SU-DHL-6 (cell line): ENCODE data around the gene AMZ1.

Source experiments
- H2AFZ ChIP-seq: fragments of 200-600 bp; sonication (generic); 2 replicates; pipeline ENCODE4 v1.6.1; 2014; ENCODE audit warnings: low read depth, mild to moderate bottlenecking, moderate library complexity, mixed read lengths, antibody characterized with exemption, low read length; ENCODE audit not compliant: severe bottlenecking
- H3F3A ChIP-seq: fragments of 200-600 bp; shearing (Covaris generic); 2 replicates; pipeline ENCODE4 v1.6.0; 2016; ENCODE audit warnings: antibody characterized with exemption, mild to moderate bottlenecking; ENCODE audit not compliant: insufficient read depth
- H3K27ac ChIP-seq: fragments of 200-600 bp; sonication (generic); 2 replicates; pipeline ENCODE4 v1.5.1; 2016; ENCODE audit warnings: low read depth, mild to moderate bottlenecking, low read length, moderate library complexity, mixed read lengths
- H3K27me3 ChIP-seq: fragments of 200-600 bp; sonication (generic), shearing (Covaris generic); 2 replicates; pipeline ENCODE4 v1.6.0; 2014; ENCODE audit warnings: mild to moderate bottlenecking, low read length
- H3K36me3 ChIP-seq: fragments of 200-600 bp; sonication (generic); 2 replicates; pipeline ENCODE4 v1.6.1; 2014; ENCODE audit warnings: mild to moderate bottlenecking, low read length, mixed read lengths
- H3K4me2 ChIP-seq: fragments of 300-600, 200-600 bp; shearing (Covaris generic), sonication (generic); 2 replicates; pipeline ENCODE4 v1.6.0; 2014; ENCODE audit warnings: low read length, low read depth, mild to moderate bottlenecking; ENCODE audit not compliant: poor library complexity, severe bottlenecking
- H3K4me3 ChIP-seq: fragments of 200-600 bp; sonication (generic); 2 replicates; pipeline ENCODE4 v1.5.1; 2014; ENCODE audit warnings: antibody characterized with exemption, low read length, mild to moderate bottlenecking, mixed read lengths; ENCODE audit not compliant: insufficient read depth, poor library complexity, severe bottlenecking
- H3K79me2 ChIP-seq: fragments of 200-600 bp; sonication (generic); 2 replicates; pipeline ENCODE4 v1.6.1; 2014; ENCODE audit warnings: mild to moderate bottlenecking, low read length, moderate library complexity; ENCODE audit not compliant: insufficient read depth
- H3K9ac ChIP-seq: fragments of 200-600 bp; sonication (generic); 2 replicates; pipeline ENCODE4 v1.7.0; 2014; ENCODE audit warnings: mild to moderate bottlenecking, low read length
- H3K9me2 ChIP-seq: fragments of 200-600 bp; sonication (generic); replicated peaks from 2 replicates; pipeline ENCODE4 v1.6.1; 2014; ENCODE audit warnings: low read length; ENCODE audit not compliant: insufficient read depth
- H3K9me3 ChIP-seq: fragments of 200-600 bp; sonication (generic); 2 replicates; pipeline ENCODE4 v1.6.1; 2014; ENCODE audit warnings: low read length, mixed read lengths; ENCODE audit not compliant: insufficient read depth
- H4K20me1 ChIP-seq: fragments of 200-600 bp; sonication (generic); 2 replicates; pipeline ENCODE4 v1.6.1; 2014; ENCODE audit warnings: low read depth, mild to moderate bottlenecking, antibody characterized with exemption, low read length, moderate library complexity, mixed read lengths
- EZH2phosphoT487 ChIP-seq: fragments of 200-600 bp; sonication (generic), shearing (Covaris generic); conservative IDR thresholded peaks from 2 replicates; pipeline ENCODE4 v1.6.1; 2018; ENCODE audit warnings: mild to moderate bottlenecking, antibody characterized with exemption, low read length, moderate library complexity, mixed read lengths
- TF ChIP-seq, protein P1 (sequence below): fragments of 200-600 bp; sonication (generic); IDR thresholded peaks from one replicate; pipeline ENCODE4 v1.5.1; 2017; ENCODE audit warnings: antibody characterized with exemption, mild to moderate bottlenecking, low read length, moderate library complexity; ENCODE audit not compliant: insufficient read depth, poor library complexity, severe bottlenecking

The AMZ1 gene

DNA sequence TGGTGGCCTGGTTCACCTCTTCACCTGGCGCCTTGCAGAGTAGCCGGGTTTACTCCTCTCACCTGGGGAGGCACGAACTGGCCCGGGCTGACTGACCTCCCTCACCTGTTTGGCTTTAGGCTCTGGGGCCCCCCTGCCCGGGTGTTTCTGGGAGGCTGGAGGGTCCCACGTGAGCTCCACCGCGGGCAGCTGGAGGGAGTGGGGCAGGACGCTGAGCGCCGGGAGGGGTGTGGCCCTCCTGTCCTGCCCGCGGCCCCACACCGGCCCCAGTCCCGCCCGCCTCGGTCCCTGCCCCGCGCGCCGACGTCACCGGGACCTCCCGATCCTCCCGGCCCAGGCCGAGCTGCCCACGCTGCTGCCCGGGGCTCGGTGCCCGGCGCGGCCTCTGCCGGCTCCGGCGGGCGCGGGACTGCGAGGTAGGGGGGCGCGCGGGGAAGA lies at the start of gene AMZ1:
Gene AMZ1 (plus strand): TSS at position 322 of the 438 bp plus-strand sequence. CDS start 12,250 bp downstream, outside the sequence.
- no peaks in the 10 kb centered on the region for H3K9me3 ChIP-seq
- no peaks in the 10 kb centered on the region for H3F3A ChIP-seq
- H3K27me3 ChIP-seq = no peaks in the 10 kb centered on the region
- H4K20me1 ChIP-seq = no peaks in the 10 kb centered on the region
- TF ChIP-seq EZH2phosphoT487 = no peak
- TF ChIP-seq, protein P1, sequence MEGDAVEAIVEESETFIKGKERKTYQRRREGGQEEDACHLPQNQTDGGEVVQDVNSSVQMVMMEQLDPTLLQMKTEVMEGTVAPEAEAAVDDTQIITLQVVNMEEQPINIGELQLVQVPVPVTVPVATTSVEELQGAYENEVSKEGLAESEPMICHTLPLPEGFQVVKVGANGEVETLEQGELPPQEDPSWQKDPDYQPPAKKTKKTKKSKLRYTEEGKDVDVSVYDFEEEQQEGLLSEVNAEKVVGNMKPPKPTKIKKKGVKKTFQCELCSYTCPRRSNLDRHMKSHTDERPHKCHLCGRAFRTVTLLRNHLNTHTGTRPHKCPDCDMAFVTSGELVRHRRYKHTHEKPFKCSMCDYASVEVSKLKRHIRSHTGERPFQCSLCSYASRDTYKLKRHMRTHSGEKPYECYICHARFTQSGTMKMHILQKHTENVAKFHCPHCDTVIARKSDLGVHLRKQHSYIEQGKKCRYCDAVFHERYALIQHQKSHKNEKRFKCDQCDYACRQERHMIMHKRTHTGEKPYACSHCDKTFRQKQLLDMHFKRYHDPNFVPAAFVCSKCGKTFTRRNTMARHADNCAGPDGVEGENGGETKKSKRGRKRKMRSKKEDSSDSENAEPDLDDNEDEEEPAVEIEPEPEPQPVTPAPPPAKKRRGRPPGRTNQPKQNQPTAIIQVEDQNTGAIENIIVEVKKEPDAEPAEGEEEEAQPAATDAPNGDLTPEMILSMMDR = no peak
- H3K4me3 ChIP-seq = no peak within 1 kb of the TSS
- H3K36me3 ChIP-seq = no peaks in the 10 kb centered on the region
- no peak within 1 kb of the TSS for H2AFZ ChIP-seq
- no peak within 1 kb of the TSS for H3K9ac ChIP-seq
- no peaks in the 10 kb centered on the region for H3K9me2 ChIP-seq
- H3K27ac ChIP-seq = no peak within 1 kb of the TSS
- H3K79me2 ChIP-seq = no peaks in the 10 kb centered on the region
- peak within 1 kb of the TSS; percentile 16 for H3K4me2 ChIP-seq

- no peak for TF ChIP-seq EZH2phosphoT487
- TF ChIP-seq, protein P1 = no peak
- H3F3A ChIP-seq = no peaks in the 10 kb centered on the region
- no peak overlapping the region for H3K27ac ChIP-seq
- no peaks in the 10 kb centered on the region for H3K27me3 ChIP-seq
- H3K79me2 ChIP-seq = no peaks in the 10 kb centered on the region
- H3K4me3 ChIP-seq = no peak overlapping the region
- no peak overlapping the region for H2AFZ ChIP-seq
- no peak overlapping the region for H3K9ac ChIP-seq
- H3K4me2 ChIP-seq = no peak overlapping the region
- H3K9me2 ChIP-seq = no peaks in the 10 kb centered on the region
- H4K20me1 ChIP-seq = no peaks in the 10 kb centered on the region
- H3K9me3 ChIP-seq = no peaks in the 10 kb centered on the region
- no peaks in the 10 kb centered on the region for H3K36me3 ChIP-seq
These were observed 49.6 kb upstream of the AMZ1 start for GRCh38 chr7:2638224-2638991.

DNA sequence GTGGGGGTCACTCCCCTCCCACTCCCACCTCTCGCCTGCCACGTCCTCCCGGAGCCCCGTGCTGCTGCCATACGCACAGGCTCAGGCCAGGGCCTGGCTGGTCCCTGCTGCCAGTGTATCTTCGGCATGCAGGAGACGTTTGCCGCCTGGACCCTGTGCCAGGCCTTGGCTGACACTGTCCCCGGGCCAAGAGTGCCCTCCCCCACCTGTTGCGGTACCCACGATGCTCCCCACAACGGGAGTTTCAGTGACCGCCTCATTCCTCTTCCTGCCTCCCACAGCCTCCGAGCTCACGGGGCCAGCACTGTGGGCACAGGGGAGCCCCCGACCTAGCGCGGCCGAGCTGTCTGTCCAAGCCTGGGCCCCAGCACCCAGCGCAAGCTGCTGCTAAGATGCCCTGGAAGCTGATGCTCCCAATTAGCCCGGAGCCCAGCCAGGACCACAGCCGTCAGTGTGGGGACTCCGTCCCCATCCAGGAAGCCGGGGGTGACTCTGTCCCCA lies 48.8 kb upstream of the AMZ1 start:
- TF ChIP-seq, protein P1 = no peak
- TF ChIP-seq EZH2phosphoT487 = no peak

More for the DNA sequence above, 48.8 kb upstream of the AMZ1 start:
- no peaks in the 10 kb centered on the region for H4K20me1 ChIP-seq
- H3K36me3 ChIP-seq = no peaks in the 10 kb centered on the region
- H3F3A ChIP-seq = no peaks in the 10 kb centered on the region
- H3K27me3 ChIP-seq = no peaks in the 10 kb centered on the region
- H3K4me3 ChIP-seq = no peak overlapping the region
- no peak overlapping the region for H3K9ac ChIP-seq
- no peaks in the 10 kb centered on the region for H3K9me2 ChIP-seq
- H2AFZ ChIP-seq = no peak overlapping the region
- no peaks in the 10 kb centered on the region for H3K79me2 ChIP-seq
- no peaks in the 10 kb centered on the region for H3K9me3 ChIP-seq
- no peak overlapping the region for H3K4me2 ChIP-seq
- H3K27ac ChIP-seq = no peak overlapping the region
